ENCODE data around the gene MED13L.

The MED13L gene

GRCh38 chr12:116162071-116162470 is 115.4 kb downstream of the MED13L start:
- no peaks in the 10 kb centered on the region for H3K9me3 ChIP-seq
- TF ChIP-seq, protein P1, sequence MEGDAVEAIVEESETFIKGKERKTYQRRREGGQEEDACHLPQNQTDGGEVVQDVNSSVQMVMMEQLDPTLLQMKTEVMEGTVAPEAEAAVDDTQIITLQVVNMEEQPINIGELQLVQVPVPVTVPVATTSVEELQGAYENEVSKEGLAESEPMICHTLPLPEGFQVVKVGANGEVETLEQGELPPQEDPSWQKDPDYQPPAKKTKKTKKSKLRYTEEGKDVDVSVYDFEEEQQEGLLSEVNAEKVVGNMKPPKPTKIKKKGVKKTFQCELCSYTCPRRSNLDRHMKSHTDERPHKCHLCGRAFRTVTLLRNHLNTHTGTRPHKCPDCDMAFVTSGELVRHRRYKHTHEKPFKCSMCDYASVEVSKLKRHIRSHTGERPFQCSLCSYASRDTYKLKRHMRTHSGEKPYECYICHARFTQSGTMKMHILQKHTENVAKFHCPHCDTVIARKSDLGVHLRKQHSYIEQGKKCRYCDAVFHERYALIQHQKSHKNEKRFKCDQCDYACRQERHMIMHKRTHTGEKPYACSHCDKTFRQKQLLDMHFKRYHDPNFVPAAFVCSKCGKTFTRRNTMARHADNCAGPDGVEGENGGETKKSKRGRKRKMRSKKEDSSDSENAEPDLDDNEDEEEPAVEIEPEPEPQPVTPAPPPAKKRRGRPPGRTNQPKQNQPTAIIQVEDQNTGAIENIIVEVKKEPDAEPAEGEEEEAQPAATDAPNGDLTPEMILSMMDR (IDR thresholded peaks at IDR 0.05; ENCODE audit: low read depth, low read length), result no peak
- H3K36me3 ChIP-seq, result no peaks in the 10 kb centered on the region
- H3K27me3 ChIP-seq, result no peaks in the 10 kb centered on the region
- no peak for DNase-seq
- no peak overlapping the region for H3K4me3 ChIP-seq (ENCODE audit: low read depth, low read length)
- H3K4me1 ChIP-seq, result peaks cover 40% of the 10 kb centered on the region

DNA sequence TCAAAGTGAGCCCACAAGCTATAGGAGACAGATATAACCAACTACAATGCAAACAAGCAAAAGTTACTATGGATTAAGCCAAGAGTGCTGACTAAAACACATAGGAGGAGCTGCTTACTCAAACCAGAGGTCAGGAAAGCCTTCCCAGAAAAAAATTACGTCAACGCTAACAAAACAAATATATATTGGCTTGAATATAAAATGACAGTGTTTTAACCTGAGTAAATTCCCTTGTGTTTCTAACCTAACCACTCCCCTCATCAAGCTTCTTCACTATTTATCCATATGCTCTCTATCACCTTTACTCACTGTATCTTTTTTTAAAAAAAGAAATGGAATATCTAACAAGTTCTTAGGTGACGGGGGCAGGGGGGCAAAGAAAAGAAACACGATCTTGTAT is 115.9 kb downstream of the MED13L start:
- DNase-seq, result no peak

GRCh38 chr12:116160883-116161458 is 116.5 kb downstream of the MED13L start:
- no peaks in the 10 kb centered on the region for H3K9me3 ChIP-seq
- TF ChIP-seq, protein P1 (IDR thresholded peaks at IDR 0.05; ENCODE audit: low read depth, low read length), result no peak
- H3K4me1 ChIP-seq, result peaks cover 40% of the 10 kb centered on the region
- no peaks in the 10 kb centered on the region for H3K36me3 ChIP-seq
- H3K27me3 ChIP-seq, result no peaks in the 10 kb centered on the region
- no peak for DNase-seq
- H3K4me3 ChIP-seq (ENCODE audit: low read depth, low read length), result no peak overlapping the region

More for the DNA sequence above, 115.9 kb downstream of the MED13L start:
- H3K4me1 ChIP-seq, result peaks cover 40% of the 10 kb centered on the region
- TF ChIP-seq, protein P1 (IDR thresholded peaks at IDR 0.05; ENCODE audit: low read depth, low read length), result no peak
- no peaks in the 10 kb centered on the region for H3K36me3 ChIP-seq
- no peaks in the 10 kb centered on the region for H3K9me3 ChIP-seq
- no peak overlapping the region for H3K4me3 ChIP-seq (ENCODE audit: low read depth, low read length)
- H3K27me3 ChIP-seq, result no peaks in the 10 kb centered on the region

DNA sequence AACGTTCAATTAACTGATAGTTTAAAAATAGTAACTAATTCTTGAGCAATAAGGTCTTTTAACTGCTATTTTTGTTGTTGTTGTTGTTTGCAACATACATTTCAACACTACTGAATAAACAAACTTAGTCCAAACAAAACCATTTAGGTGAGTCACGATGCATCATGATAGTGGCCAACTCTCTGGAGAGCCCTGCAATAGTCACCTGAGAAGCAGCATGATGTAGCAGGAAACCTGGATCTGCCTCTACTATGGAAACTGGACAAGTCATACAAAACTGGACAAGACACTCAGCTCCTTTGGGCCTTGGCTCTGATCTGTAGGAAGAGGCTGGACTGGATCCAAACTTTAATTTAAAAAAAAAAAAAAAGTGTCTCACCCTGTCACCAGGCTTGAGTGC is 117.3 kb downstream of the MED13L start:
- Histone ChIP-seq H3K36me3 (no peaks in the 10 kb centered on the region), H3K4me3 (ENCODE audit: low read depth, low read length) (no peak overlapping the region), H3K4me1 (peaks cover 37% of the 10 kb centered on the region), H3K27me3 (no peaks in the 10 kb centered on the region), H3K9me3 (no peaks in the 10 kb centered on the region)
- DNase-seq, result no peak
- TF ChIP-seq, protein P1 (IDR thresholded peaks at IDR 0.05; ENCODE audit: low read depth, low read length), result no peak

DNA sequence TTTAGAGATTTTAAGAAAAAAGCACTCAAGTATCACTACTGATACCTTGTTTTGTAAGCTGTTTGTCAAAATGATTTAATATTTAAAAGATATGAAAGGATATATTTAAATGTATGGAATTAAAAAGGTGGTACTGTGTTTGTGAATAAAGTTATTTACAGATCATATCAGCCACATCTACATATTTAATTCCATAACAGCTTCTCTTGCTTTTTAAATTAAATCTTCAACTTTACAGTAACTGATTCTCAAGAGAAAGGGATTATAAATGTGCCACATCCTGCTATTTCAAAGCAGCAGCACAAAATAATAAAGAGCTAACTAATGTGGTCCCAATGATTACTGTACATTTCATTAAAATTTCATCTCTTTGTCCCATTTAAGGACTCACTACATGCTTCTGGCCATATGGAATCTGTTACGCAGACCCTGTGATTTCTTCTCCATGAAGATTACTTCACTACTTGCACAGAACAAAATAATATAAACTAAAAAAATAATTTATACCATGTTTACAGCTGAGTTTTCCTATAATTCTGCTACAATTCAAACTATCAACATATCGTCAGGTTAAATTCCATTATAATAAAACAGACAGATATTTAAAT is 117.8 kb downstream of the MED13L start:
- TF ChIP-seq, protein P1 (IDR thresholded peaks at IDR 0.05; ENCODE audit: low read depth, low read length), result no peak
- Histone ChIP-seq H3K27me3 (no peaks in the 10 kb centered on the region), H3K4me3 (ENCODE audit: low read depth, low read length) (no peak overlapping the region), H3K36me3 (no peaks in the 10 kb centered on the region), H3K9me3 (no peaks in the 10 kb centered on the region), H3K4me1 (peaks cover 37% of the 10 kb centered on the region)
- DNase-seq, result no peak

GRCh38 chr12:116159175-116159574 is 118.3 kb downstream of the MED13L start:
- peaks cover 37% of the 10 kb centered on the region for H3K4me1 ChIP-seq

More at GRCh38 chr12:116159175-116159574, 118.3 kb downstream of the MED13L start:
- Histone ChIP-seq H3K36me3 (no peaks in the 10 kb centered on the region), H3K27me3 (no peaks in the 10 kb centered on the region), H3K9me3 (no peaks in the 10 kb centered on the region), H3K4me3 (ENCODE audit: low read depth, low read length) (no peak overlapping the region)
- peak; percentile 32 for DNase-seq
- TF ChIP-seq, protein P1 (IDR thresholded peaks at IDR 0.05; ENCODE audit: low read depth, low read length), result no peak

Measured in BE2C (cell line).